Astrocyte of the spinal cord (primary cell): ENCODE results near the gene FGF1.

Experiments used
- DNase-seq: peaks from one replicate; pipeline ENCODE4 v3.0.0; 2011; ENCODE audit warnings: low read depth, low spot score
- H3K4me3 ChIP-seq: 2 replicates; pipeline ENCODE4 v1.5.1; 2011; ENCODE audit warnings: low read depth, mild to moderate bottlenecking, low read length, moderate library complexity
- CTCF ChIP-seq: IDR thresholded peaks from 2 replicates; pipeline ENCODE4 v1.5.1; 2012; ENCODE audit warnings: low read depth, mild to moderate bottlenecking, low read length, inconsistent platforms
- in situ Hi-C: cut with HindIII; loops from 2 replicates; pipeline ENCODE4 v1.10.0; 2017; ENCODE audit warnings: low sequenced_read_pairs

The FGF1 gene

DNA sequence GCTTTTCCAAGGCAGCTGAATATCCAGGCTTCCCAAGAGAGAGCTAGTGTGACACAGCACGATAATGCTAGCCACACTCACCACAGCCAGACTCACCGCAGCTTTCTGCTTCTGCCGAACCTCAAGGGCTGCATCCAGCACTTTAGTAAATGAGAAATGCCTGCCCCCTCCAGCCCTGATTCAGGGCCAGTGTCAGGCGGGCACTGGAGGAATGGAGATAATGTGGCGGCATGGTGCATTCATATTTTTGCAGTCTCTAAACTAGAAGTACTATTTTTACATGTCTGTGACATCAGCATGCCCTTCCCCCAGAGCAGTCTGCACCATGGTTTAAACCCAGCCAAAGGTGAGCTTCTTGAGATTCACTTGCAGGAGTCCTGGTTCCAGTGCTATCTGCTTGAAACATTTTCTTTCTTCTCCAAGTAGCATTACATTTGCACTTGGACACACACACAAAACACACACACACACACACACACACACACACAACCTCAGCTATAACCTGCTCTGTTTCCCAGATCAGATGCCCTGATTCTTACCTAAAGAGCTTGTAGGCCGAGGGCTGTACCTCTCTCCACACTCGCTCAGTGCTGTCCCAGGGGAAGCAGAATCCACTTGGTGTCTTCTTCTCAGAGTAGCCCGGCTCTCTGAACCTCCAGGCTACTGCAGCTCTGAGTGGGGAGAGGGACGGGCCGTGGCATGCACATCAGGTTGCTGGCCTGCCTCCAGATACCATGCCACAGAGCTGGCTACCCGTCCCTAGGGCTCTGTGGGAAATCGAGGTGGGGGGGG, at the start of gene FGF1:
TSS of gene FGF1 (minus strand) at position 673 of the 792 bp plus-strand sequence. CDS start 71,963 bp downstream, outside the sequence.
- peak; percentile 76 for DNase-seq
- TF ChIP-seq CTCF = no peak
- in situ Hi-C loops = no loop called here
- no peak within 1 kb of the TSS for H3K4me3 ChIP-seq

- in situ Hi-C loops = no loop called here
- H3K4me3 ChIP-seq = no peak overlapping the region
- no peak for DNase-seq
- TF ChIP-seq CTCF = no peak
Observed at GRCh38 chr5:142727735-142728047, 41.8 kb upstream of the FGF1 start.

DNA sequence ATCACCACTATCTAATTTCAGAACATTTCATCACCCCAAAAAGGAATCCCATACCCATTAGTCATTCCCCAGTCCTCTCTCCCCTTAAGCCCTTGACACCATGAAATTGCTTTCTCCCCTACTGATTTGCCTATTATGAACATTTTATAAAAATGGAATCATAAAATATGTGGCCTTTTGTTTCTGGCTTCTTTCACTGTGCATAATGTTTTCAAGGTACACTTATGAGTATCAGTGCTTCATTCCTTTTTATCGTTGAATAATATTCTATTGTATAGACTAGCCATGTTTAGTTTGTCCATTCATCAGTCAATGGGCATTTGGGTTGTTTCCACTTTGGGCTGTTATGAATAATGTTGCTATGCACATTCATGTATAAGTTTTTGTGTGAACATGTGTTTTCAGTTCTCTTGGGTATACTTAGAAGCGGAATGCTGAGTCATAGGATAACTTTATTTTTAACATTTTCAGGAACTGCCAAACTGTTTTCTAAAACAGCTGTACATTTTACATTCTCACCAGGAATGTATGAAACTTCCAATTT, 40.4 kb upstream of the FGF1 start:
- in situ Hi-C loops = no loop called here
- DNase-seq = peak; percentile 85
- no peak overlapping the region for H3K4me3 ChIP-seq
- no peak for TF ChIP-seq CTCF

- DNase-seq = no peak
- no peak for TF ChIP-seq CTCF
- in situ Hi-C loops = no loop called here
- H3K4me3 ChIP-seq = no peak overlapping the region
Observed at GRCh38 chr5:142725231-142726187, 39.6 kb upstream of the FGF1 start.

- no peak overlapping the region for H3K4me3 ChIP-seq
- no peak for TF ChIP-seq CTCF
- in situ Hi-C loops = no loop called here
- no peak for DNase-seq
Observed at GRCh38 chr5:142724821-142725220, 38.9 kb upstream of the FGF1 start.

GRCh38 chr5:142722896-142723295, 37.0 kb upstream of the FGF1 start:
- no peak overlapping the region for H3K4me3 ChIP-seq
- TF ChIP-seq CTCF = no peak
- no peak for DNase-seq
- in situ Hi-C loops = no loop called here
